Measurements from ENCODE around the gene UNG.

Gene UNG

DNA sequence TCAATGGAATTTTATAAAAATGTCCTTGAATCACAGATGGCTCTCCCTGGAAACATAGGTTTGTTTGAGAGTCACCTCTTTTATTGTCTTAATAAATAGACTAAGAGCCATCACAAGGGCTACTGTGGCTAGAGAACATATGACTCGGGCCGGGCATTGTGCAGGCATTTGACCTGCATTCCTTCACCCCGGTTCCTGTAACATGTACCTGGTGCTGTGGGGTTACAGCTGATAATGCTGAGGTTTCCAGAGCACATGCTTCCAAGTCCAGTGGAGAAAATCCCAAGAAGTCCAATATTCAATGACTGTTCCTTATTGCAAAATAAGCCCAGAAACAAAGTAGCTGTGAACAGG lies 18.0 kb downstream of the UNG start:
- TF ChIP-seq CTCF (IDR thresholded peaks at IDR 0.05; ENCODE audit: extremely low read depth, missing control alignments) = no peak
- DNase-seq (ENCODE audit: low spot score) = no peak

DNA sequence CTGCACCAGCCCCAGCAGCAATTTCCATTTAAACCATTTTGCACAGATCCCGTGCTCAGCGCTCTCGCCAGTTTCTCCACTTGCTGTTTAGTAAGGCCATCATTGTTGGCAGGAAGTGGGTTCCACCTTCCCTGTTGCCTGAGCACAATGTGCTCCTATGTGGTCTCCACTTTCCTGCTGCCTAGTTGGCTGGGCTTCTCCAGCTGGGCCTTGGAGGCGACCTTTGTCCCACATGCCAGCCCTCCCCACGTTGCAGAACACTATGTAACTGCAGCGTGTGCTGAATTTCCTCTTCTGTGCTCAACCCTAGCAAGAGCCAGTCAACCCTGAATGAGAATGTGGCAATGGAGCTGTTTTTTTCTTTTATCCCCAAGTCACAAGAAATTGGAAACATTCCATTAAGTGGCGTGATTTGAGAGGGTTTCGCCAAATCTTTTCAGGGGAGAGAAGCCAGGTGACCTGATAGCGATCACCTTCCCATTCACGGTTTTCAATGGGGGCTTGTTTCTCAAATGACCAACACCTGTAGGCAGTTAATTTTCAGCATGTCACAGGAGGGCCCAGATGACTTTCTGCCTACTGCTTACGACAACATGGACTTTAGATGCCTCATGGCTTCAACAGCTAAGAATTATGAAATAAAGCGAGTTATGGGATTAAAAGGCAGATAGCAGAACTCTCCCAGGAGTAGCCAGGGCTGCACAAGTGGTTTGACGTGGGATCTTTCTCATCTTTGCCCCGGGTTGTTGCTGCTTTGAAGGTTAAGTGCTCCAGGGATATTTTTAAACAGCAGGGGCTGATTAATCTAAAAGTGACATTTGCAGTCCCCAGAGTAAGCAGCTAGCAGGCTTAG lies 18.6 kb downstream of the UNG start, which contains the start of gene ACACB:
Gene ACACB (plus strand): TSS at position 830 of the 853 bp plus-strand sequence. CDS start 22,819 bp downstream, outside the sequence.
- TF ChIP-seq CTCF (IDR thresholded peaks at IDR 0.05; ENCODE audit: extremely low read depth, missing control alignments) = no peak
- DNase-seq (ENCODE audit: low spot score) = no peak

DNA sequence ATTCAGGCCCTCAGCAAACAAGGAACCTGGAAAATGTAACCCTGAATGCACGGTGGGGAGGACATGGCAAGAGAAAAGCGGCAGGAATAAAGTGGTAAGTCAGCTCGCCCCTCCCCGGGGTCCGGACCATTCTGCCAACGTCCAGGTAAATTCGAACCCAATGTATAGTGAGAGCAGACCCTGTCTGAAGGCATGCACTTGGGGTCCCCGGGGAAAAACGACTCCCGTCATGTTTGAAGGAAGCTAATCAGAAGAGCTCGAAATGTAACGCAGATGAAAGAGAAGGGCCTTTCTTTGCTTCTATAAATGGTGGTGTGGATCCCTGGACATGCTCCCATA lies 19.2 kb downstream of the UNG start:
- no peak for TF ChIP-seq CTCF (IDR thresholded peaks at IDR 0.05; ENCODE audit: extremely low read depth, missing control alignments)
- no peak for DNase-seq (ENCODE audit: low spot score)

- no peak for TF ChIP-seq CTCF (IDR thresholded peaks at IDR 0.05; ENCODE audit: extremely low read depth, missing control alignments)
- DNase-seq (ENCODE audit: low spot score) = no peak
These were observed 22.7 kb downstream of the UNG start for GRCh38 chr12:109120095-109120494.

- TF ChIP-seq CTCF (IDR thresholded peaks at IDR 0.05; ENCODE audit: extremely low read depth, missing control alignments) = no peak
- DNase-seq (ENCODE audit: low spot score) = no peak
These were observed 23.2 kb downstream of the UNG start for GRCh38 chr12:109120557-109120956.

- DNase-seq (ENCODE audit: low spot score) = no peak
- TF ChIP-seq CTCF (IDR thresholded peaks at IDR 0.05; ENCODE audit: extremely low read depth, missing control alignments) = no peak
These were observed 24.0 kb downstream of the UNG start for GRCh38 chr12:109121346-109121880.

DNA sequence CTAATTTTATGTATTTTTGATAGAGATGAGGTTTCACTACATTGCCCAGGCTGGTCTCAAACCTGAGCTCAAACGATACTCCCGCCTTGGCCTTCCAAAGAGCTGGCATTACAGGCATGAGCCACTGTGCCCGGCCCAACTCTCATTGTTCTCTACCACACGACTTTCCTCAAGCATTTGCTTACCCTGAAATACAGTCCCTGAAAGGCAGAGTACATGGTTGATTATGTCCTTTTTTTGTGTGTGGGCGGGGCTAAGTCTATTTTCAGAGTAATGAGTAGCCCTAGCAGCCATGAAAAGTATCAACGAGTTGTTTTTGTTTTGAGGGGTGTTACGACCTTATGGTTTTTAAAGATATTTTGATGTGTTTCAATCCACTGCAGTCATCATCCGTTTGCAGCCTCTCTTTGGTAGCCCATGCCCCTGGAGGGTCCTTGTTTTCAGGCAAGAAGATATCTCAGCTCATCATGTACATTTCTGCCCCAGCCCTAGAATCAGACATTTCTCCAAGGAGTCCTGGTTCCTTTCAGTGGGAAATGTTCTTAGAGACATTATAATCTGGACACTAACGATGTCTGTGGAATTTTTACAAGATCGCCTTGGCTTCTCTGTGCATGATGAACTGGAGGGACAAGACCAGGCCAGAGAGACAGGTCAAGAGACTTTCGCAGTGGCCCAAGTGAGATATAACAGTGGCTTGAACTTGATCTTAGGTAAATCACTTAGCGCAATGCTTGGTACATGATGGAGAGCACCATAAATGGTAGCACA lies 27.7 kb downstream of the UNG start:
- TF ChIP-seq CTCF (IDR thresholded peaks at IDR 0.05; ENCODE audit: extremely low read depth, missing control alignments) = no peak
- DNase-seq (ENCODE audit: low spot score) = no peak
